IPS DF 4.7 (cell line): Measurements from ENCODE around the gene KXD1.

Experiments
- DNase-seq: peaks from one replicate; pipeline ENCODE4 v3.0.0-alpha.2; 2013; ENCODE audit warnings: low spot score; ENCODE audit errors: extremely low read depth

The KXD1 gene

DNA sequence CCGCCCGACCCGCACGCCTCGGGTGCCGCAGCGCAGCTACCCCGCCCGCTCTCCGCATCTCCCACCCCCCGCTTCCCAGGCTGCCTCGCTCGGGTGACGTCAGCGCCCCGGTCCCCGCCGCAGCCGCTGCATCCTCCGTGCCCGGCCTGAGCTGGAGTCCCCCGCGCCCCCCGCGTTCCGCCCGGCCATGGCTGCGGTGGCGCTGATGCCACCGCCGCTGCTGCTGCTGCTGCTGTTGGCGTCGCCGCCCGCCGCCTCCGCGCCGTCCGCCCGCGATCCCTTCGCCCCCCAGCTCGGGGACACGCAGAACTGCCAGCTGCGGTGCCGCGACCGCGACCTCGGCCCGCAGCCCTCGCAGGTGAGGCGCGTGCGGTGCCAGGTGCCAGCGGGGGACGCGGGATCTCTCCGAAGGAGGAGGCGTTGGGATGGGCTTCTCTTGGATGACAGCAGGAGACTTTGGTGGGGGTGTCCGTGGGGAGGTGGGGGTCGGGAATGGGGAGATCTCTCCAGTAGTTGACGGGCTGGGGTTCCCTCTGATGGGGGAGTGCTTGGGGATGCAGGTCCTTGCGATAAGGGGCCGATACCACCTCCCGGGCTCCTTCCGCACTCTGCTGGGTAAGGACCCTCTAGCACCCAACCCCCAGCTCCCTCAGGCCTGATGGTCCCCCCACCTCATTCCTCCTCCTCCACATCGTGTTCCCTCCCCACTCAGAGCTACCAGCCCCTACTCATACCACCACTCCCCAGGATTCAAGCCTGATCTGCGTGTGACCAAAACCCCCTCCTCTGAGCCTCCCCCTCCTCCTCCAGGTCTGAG, 55.3 kb downstream of the KXD1 start, which contains the start of gene TMEM59L:
Gene TMEM59L (plus strand): TSS at position 99 of the 817 bp plus-strand sequence. CDS start 89 bp downstream, at position 188.
- DNase-seq = no peak

DNA sequence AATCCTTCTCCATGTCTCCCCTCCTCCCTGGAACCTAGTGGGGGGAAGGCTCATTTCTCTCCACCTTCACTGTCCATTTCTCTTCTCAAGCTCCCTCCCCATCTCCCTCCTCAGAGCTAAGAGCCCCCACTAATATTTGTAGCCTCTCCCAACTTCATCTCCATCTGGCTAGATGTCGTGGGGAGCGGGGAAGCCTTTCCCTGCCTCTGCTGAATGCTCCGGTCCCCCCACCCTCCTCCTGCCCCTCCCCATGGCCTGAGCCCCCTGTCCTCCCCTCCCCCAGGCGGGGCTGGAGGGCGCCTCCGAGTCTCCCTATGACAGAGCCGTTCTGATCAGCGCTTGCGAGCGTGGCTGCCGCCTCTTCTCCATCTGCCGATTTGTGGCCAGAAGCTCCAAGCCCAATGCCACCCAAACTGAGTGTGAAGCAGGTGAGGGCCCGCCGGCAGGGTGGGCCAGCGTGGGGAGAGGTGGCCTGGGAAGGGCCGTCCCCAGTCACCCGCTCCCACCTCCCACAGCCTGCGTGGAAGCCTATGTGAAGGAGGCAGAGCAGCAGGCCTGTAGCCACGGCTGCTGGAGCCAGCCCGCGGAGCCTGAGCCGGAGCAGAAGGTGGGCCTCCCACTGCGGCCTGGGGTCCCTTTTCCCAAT, 56.0 kb downstream of the KXD1 start:
- DNase-seq = no peak

DNA sequence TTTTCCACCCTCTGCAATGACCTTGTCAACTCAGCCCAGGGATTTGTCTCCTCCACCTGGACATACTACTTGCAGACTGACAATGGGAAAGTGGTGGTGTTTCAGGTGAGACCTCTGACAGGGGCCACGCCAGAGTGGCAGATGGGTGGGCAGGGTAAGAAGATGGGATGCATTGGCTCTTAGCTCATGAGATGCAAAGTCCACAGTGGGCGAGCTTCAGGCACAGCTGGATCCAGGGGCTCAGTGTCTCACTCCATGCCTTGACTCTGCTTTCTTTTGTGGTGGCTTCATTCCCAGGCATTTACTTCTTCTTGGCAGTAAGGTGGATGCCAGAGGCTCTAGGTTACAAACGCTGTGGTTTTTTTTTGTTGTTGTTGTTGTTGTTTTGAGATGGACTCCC, 58.4 kb downstream of the KXD1 start:
- no peak for DNase-seq

DNA sequence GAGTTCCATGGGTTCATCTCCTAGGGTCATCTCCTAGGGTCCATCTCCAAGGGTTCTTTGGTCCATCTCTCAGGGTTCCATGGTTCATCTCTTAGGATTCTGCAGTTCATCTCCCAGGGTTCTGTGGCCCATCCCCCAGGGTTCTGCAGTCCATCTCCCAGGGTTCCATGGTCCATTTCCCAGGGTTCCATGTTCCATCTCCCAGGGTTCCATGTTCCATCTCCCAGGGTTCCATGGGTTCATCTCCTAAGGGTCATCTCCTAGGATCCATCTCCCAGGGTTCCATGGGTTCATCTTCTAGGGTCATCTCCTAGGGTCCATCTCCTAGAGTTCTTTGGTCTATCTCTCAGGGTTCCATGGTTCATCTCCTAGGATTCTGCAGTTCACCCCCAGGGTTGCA, 59.9 kb downstream of the KXD1 start:
- no peak for DNase-seq

DNA sequence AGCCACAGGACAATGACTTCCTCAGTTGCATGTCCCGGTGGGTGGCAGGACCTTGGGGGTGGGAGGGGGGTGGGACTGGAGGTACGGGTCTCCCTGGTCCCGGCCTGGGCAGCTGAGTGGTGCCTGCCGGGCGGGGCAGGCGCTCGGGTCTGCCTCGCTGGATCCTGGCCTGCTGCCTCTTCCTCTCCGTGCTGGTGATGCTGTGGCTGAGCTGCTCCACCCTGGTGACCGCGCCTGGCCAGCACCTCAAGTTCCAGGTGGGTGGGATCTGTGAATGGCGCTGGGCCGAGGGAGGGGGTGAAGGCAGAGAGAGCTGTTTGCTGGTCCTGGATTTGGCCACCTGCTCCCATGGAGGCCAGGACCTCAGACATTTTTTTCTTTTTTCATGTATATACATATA, 60.6 kb downstream of the KXD1 start:
- DNase-seq = no peak
